ENCODE results near the gene RNF157. TPM values are rescaled to one million over a fixed set of nuclear protein-coding genes. Genes with fewer than 3 reads are reported as not detected.
A peak's percentile ranks its signal among the peaks of the same experiment; 100 is the strongest.

RNF157 gene
- total and polyA plus RNA-seq, 8 donors, result 0.79 to 11.1 (median 8.2) TPM

DNA sequence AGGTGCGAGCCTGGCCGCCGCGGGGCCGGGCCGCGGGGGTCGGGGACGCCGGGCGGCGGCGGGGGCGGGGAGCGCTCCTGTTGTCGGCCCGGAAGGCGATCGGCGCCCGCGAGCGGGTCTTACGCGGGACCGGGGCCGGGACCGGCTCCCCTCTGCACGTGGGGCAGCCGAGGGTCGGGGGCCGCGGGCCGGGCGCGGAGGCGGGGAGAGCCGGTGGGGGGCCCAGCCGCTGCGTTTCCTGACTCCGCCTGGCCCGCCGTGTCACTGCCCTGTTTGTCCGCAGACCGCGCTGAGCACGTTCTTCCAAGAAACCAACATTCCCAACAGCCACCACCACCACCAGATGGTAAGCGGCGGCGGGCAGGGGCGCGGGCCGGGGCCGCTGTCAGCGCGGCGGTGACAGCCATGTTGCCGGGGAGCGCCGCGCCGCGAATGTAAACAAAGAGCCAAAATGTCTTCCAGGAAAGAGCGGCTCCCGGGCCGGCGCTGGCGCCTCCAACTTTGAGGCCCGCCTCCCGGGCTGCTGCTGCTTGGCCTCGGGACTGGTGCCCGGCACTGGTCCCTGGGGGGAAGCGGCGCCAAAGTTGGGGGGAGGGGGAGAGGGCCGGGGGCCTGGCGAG lies 25.4 kb upstream of the RNF157 start:
- peaks cover 42 to 82% of the 10 kb centered on the region in 2 donors for H3K4me1 ChIP-seq
- H3K9me3 ChIP-seq, result no peaks in the 10 kb centered on the region
- peaks cover 0 to 18% of the 10 kb centered on the region in 2 donors for H3K36me3 ChIP-seq
- peak; percentile 14 for ATAC-seq
- peak overlapping the region; percentile 82 to 88 for H3K4me3 ChIP-seq
- DNase-seq, result peak in 2 of 4 donors; percentile 72 to 92
- intact Hi-C loops (cut with DNase I), result no loop called here
- no peaks in the 10 kb centered on the region for H3K27me3 ChIP-seq
- TF ChIP-seq, protein P1, sequence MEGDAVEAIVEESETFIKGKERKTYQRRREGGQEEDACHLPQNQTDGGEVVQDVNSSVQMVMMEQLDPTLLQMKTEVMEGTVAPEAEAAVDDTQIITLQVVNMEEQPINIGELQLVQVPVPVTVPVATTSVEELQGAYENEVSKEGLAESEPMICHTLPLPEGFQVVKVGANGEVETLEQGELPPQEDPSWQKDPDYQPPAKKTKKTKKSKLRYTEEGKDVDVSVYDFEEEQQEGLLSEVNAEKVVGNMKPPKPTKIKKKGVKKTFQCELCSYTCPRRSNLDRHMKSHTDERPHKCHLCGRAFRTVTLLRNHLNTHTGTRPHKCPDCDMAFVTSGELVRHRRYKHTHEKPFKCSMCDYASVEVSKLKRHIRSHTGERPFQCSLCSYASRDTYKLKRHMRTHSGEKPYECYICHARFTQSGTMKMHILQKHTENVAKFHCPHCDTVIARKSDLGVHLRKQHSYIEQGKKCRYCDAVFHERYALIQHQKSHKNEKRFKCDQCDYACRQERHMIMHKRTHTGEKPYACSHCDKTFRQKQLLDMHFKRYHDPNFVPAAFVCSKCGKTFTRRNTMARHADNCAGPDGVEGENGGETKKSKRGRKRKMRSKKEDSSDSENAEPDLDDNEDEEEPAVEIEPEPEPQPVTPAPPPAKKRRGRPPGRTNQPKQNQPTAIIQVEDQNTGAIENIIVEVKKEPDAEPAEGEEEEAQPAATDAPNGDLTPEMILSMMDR (IDR thresholded peaks at IDR 0.05), result no peak
- peak overlapping the region; percentile 90 to 93 for H3K27ac ChIP-seq

DNA sequence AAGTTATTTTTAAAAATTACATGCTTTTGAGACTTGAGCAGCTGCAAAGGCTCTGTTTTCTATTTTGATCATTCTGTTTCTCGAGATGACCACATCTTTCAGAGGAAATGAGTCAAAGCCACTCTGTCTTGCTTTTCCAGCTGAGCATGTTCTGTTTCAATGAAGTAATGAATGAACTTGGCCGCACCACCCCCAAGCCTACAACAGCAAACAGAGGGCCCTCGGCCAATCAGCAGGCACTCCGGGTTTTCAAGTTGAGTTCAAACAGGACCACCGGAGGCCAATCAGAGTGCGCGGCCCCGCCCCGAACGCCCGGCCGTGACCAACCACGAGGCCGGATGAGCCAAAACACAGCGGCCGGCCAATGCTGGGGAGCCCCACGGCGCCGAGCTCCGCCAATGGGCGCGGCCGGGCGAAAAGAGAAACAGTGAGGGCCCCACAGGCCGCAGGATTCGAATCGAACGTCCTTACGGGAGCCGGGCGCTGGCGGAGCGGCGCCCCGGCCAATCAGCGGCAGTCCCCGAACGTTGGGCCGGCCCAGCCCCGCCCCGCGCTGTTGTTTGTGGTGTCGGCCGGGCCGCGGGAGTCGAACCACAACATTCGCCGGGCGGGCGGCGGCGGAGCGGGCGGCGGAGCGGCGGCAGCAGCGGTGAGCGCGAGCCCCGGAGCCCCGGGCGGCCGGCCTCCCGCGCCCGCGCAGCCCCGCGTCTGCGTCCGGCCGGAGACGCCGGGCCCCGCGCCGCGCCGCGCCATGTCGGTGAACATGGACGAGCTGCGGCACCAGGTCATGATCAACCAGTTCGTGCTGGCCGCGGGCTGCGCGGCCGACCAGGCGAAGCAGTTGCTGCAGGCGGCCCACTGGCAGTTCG lies 24.7 kb upstream of the RNF157 start, which contains the start of gene UBALD2:
Gene UBALD2 (plus strand): TSS at position 594 of the 869 bp plus-strand sequence. CDS start 158 bp downstream, at position 752.
- DNase-seq (peak; percentile 98 to 99 (median 98)), ATAC-seq (peak; percentile 92)

DNA sequence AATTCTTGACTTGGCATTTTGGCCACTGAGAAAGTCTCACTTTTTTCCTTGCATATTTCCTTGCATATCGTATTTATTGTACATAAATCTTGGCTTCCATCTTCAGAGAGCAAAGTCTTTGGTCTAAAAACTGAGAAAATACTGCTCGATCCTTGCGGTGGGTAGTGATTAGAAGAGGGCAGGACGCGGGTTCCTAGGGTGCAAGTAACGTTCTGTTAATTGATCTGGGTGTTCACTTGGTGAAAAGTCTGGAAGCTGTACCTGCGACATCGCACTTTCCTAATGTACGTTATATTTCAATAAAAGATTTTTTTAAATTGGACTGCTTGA lies 24.1 kb upstream of the RNF157 start:
- H3K4me1 ChIP-seq, result peaks cover 42 to 82% of the 10 kb centered on the region in 2 donors
- TF ChIP-seq, protein P1 (IDR thresholded peaks at IDR 0.05), result no peak

More for the DNA sequence above, 24.7 kb upstream of the RNF157 start, which contains the start of gene UBALD2:
- no peaks in the 10 kb centered on the region for H3K27me3 ChIP-seq
- peaks cover 0 to 10% of the 10 kb centered on the region in 2 donors for H3K36me3 ChIP-seq
- peaks cover 42 to 82% of the 10 kb centered on the region in 2 donors for H3K4me1 ChIP-seq
- peak within 1 kb of the TSS; percentile 90 to 93 for H3K27ac ChIP-seq
- H3K9me3 ChIP-seq, result no peaks in the 10 kb centered on the region
- TF ChIP-seq, protein P1 (IDR thresholded peaks at IDR 0.05), result peak in 1 of 2 donors; percentile 26
- peak within 1 kb of the TSS; percentile 82 to 88 for H3K4me3 ChIP-seq
- intact Hi-C loops (cut with DNase I), result no loop called here

DNA sequence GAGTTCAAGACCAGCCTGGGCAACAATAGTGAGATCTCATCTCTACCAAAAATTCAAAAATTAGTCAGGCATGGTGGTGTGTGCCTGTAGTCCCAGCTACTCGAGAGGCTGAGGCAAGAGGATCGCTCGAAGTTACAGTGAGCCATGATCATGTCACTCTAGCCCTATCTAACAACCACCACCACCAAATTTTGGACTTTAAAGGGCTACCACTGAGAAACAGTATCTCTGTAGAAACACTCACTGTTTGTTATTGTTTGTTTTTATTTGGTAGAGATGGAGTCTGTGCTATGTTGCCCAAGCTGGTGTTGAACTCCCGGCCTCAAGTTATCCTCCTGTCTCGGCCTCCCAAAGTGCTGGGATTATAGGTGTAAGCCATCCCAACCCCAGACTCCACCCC lies 23.6 kb upstream of the RNF157 start:
- Histone ChIP-seq H3K27ac (peak overlapping the region; percentile 69 to 93), H3K9me3 (no peaks in the 10 kb centered on the region), H3K4me1 (peaks cover 41 to 80% of the 10 kb centered on the region in 2 donors), H3K36me3 (no peaks in the 10 kb centered on the region), H3K4me3 (no peak overlapping the region), H3K27me3 (no peaks in the 10 kb centered on the region)
- intact Hi-C loops (cut with DNase I), result no loop called here
- ATAC-seq, result no peak
- DNase-seq, result no peak
- TF ChIP-seq, protein P1 (IDR thresholded peaks at IDR 0.05), result no peak

More for the DNA sequence above, 24.1 kb upstream of the RNF157 start:
- no peaks in the 10 kb centered on the region for H3K9me3 ChIP-seq
- H3K27ac ChIP-seq, result peak overlapping the region; percentile 69 to 93
- intact Hi-C loops (cut with DNase I), result no loop called here
- H3K27me3 ChIP-seq, result no peaks in the 10 kb centered on the region
- ATAC-seq, result no peak
- H3K36me3 ChIP-seq, result peaks cover 0 to 4% of the 10 kb centered on the region in 2 donors
- no peak for DNase-seq
- no peak overlapping the region for H3K4me3 ChIP-seq
